GM12878 (cell line): ENCODE data around the gene PCNX1.

Experiments
- CTCF ChIP-seq, 3 experiments: IDR thresholded peaks in 2 of 3; conservative IDR thresholded peaks in 1 of 3; 2 replicates each; pipeline ENCODE4 v1.5.1; 2011; ENCODE audit warnings: low read depth in 3 of 3, low read length in 3 of 3, mild to moderate bottlenecking in 3 of 3, control low read depth in 2 of 3, moderate library complexity in 2 of 3, inconsistent platforms in 1 of 3, mixed read lengths in 1 of 3; ENCODE audit not compliant: control insufficient read depth in 2 of 3, insufficient read depth in 1 of 3; ENCODE audit errors: extremely low read depth in 1 of 3
- EP300 ChIP-seq, 2 experiments: fragments of 150-350 bp in 1 of 2; IDR thresholded peaks; 2 replicates each; pipeline ENCODE4 v1.6.1; 2011 to 2012; ENCODE audit warnings: low read depth in 2 of 2, low read length in 2 of 2, borderline replicate concordance in 1 of 2, improper control_type of control experiment in 1 of 2, inconsistent platforms in 1 of 2; ENCODE audit not compliant: control insufficient read depth in 1 of 2
- EZH2 ChIP-seq: IDR thresholded peaks from 2 replicates; pipeline ENCODE4 v1.6.1; 2012; ENCODE audit warnings: low read depth, mild to moderate bottlenecking, control low read depth, inconsistent platforms, low read length, borderline replicate concordance; ENCODE audit not compliant: control insufficient read depth
- NR2C1 ChIP-seq: fragments of 450-650 bp; IDR thresholded peaks from 2 replicates; pipeline ENCODE4 v1.6.1; 2017; ENCODE audit warnings: antibody characterized with exemption, mild to moderate bottlenecking, moderate library complexity
- POLR2A ChIP-seq: IDR thresholded peaks from 2 replicates; pipeline ENCODE4 v1.6.1; 2011; ENCODE audit warnings: low read depth, mild to moderate bottlenecking, low read length
- SPI1 ChIP-seq: IDR thresholded peaks from 2 replicates; pipeline ENCODE4 v1.6.1; 2011; ENCODE audit warnings: low read depth, mild to moderate bottlenecking, low read length, moderate library complexity, borderline replicate concordance; ENCODE audit not compliant: insufficient read depth
- SUPT20H ChIP-seq: IDR thresholded peaks from 2 replicates; pipeline ENCODE4 v1.6.1; 2011; ENCODE audit warnings: low read depth, mild to moderate bottlenecking, low read length, moderate library complexity, borderline replicate concordance; ENCODE audit not compliant: control insufficient read depth
- YY1 ChIP-seq: IDR thresholded peaks from 2 replicates; pipeline ENCODE4 v1.6.1; 2011; ENCODE audit warnings: low read depth, mild to moderate bottlenecking, low read length
- ZNF24 ChIP-seq: fragments of 450-650 bp; IDR thresholded peaks from 2 replicates; pipeline ENCODE4 v1.6.1; 2017; ENCODE audit warnings: antibody characterized with exemption, mild to moderate bottlenecking

GRCh38 chr14:71122866-71123565, 215.8 kb downstream of the PCNX1 start:
- no peak for TF ChIP-seq ZNF24
- no peak for TF ChIP-seq NR2C1
- TF ChIP-seq SUPT20H: no peak
- no peak for TF ChIP-seq POLR2A
- no peak for TF ChIP-seq EZH2
- no peak for TF ChIP-seq CTCF (IDR thresholded peaks at IDR 0.05 in 2 of 3, conservative IDR thresholded peaks at IDR 0.05 in 1 of 3; ENCODE audit: control insufficient read depth in 2 of 3, extremely low read depth in 1 of 3, insufficient read depth in 1 of 3, low read depth in 3 of 3, low read length in 3 of 3)
- no peak for TF ChIP-seq SPI1
- TF ChIP-seq YY1: no peak
- no peak for TF ChIP-seq EP300 (IDR thresholded peaks at IDR 0.05; ENCODE audit: borderline replicate concordance in 1 of 2, control insufficient read depth in 1 of 2, low read depth in 2 of 2, low read length in 2 of 2)
